ENCODE results near the gene TSEN34.
A peak's percentile ranks its signal among the peaks of the same experiment; 100 is the strongest.
"Not testable (repeated sequence)": the region's sequence is repeated elsewhere in the genome, so short reads cannot be mapped to it uniquely, and the experiment has no call there.

TSEN34 gene

DNA sequence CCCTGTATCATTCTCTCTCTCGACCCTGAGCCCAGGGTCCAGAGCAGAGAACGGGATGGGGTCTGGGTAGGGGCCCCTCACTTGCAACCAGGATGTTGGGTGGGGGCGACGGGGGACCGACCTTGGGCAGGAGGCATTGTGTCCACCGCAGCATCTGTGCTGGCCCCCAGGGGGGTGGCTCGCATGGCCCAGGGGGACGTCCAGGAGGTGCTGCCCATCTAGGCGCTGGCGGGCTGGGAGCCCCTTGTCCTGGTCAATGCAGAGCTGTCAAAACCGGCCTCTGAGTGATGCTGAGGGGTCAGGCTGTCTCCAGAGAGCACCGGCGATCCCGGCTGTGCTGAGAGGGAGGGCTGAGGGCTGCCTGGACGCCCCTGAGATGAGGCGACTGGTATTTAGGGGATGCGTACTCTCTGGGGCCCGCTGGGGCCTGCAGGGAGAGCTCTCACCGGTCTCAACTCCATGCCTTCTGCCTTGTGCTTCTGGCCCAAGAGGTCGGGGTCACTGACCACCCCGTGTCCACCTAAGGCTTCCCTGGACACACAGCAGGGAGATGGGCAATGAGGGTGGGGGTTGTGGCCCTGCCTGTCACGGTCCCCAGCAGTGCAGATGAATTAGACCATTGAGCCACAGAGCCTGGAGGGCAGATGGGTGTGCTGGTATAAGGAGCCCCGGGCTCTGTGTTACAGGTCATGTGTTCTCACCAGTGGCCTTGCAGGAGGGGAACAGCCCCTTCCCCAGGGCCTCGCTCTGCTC is 18.1 kb downstream of the TSEN34 start:
- no peak for DNase-seq (ENCODE audit: low read depth)

DNA sequence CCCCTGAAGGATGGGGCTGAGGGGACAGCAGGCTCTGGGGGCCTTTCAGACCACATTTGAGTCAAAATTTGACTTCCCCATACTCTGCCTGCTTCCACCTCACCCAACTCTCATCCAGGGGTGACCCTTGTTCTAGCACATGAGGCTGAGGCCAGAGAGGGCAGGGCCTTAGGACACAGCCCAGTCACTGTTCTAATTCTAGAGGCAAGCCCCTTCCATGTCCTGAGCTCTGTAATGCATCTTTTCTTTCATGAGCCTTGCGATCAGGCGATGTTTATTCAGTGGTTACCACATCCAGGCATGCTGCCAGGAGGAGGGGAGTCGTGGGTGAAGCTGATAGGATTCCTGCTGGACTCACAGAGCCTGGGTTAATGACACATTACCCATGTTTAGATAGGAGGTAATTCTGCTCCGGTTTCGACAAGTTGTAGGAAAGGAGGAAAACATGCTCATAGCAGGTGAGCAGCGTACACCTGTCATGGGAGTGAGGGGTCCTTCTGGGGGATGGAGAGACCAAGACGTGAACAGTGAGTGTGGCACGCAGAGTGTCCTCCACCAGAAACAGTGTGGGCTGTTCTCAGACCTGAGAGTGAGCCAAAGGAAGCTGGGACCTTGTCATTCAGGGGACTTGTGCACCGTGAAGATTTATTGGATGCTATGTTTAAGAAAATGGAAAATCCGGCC is 18.8 kb downstream of the TSEN34 start:
- DNase-seq (ENCODE audit: low read depth), result no peak

DNA sequence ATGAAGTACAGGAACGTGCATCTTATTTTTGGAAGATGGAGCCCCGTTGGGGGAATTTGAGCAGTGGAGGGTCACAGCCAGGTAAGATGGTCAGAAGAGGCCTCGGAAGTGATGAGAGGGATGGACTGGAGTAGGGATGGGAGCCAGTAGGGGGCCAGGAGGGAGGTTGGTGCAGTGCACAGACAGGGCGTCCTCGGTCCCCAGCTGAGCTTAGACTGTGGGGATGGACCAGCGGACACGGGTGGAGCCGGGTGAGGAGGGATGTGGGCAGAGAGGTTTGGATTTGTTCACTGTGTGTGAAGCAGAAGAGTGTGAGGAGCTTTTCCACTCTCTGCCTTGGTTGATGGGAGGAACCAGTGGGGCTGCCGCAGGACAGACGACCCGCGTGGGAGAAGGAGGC is 20.1 kb downstream of the TSEN34 start:
- DNase-seq (ENCODE audit: low read depth), result no peak

DNA sequence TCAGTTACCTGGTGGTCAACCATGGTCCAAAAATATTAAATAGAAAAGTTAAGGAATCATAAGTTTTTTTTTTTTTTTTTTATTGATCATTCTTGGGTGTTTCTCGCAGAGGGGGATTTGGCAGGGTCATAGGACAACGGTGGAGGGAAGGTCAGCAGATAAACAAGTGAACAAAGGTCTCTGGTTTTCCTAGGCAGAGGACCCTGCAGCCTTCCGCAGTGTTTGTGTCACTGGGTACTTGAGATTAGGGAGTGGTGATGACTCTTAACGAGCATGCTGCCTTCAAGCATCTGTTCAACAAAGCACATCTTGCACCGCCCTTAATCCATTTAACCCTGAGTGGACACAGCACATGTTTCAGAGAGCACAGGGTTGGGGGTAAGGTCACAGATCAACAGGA is 23.1 kb downstream of the TSEN34 start:
- not testable (repeated sequence) for DNase-seq (ENCODE audit: low read depth)

DNA sequence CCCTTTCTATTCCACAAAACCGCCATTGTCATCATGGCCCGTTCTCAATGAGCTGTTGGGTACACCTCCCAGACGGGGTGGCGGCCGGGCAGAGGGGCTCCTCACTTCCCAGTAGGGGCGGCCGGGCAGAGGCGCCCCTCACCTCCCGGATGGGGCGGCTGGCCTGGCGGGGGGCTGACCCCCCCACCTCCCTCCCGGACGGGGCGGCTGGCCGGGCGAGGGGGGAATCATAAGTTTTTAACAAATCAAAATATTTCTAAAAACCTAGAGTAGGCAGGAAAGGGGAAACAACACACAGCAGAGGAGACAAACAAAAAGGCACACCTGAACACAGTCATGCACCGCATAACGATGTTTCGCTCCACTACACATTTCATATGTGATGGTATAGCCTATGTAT is 23.6 kb downstream of the TSEN34 start:
- not testable (repeated sequence) for DNase-seq (ENCODE audit: low read depth)

DNA sequence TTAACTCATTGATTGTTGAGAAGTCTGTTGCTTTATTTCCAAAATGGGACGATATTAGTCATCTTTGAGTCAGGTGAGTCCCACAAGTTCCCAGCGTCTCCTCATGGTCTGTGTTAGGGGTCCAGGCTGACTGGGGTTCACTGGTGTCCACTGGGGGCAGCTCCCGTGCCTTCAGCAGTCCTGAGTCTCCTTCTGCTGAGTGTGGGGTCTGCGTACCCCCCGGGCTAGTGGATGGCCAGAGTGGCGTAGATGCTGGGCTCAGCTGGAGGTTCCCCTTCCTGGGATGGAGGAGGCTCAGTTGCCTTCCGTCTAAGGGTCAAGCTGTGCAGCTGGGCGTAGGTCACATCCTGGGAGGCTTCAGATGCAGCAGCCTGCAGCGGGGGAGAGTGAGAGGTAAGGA is 25.8 kb downstream of the TSEN34 start:
- no peak for DNase-seq (ENCODE audit: low read depth)

DNA sequence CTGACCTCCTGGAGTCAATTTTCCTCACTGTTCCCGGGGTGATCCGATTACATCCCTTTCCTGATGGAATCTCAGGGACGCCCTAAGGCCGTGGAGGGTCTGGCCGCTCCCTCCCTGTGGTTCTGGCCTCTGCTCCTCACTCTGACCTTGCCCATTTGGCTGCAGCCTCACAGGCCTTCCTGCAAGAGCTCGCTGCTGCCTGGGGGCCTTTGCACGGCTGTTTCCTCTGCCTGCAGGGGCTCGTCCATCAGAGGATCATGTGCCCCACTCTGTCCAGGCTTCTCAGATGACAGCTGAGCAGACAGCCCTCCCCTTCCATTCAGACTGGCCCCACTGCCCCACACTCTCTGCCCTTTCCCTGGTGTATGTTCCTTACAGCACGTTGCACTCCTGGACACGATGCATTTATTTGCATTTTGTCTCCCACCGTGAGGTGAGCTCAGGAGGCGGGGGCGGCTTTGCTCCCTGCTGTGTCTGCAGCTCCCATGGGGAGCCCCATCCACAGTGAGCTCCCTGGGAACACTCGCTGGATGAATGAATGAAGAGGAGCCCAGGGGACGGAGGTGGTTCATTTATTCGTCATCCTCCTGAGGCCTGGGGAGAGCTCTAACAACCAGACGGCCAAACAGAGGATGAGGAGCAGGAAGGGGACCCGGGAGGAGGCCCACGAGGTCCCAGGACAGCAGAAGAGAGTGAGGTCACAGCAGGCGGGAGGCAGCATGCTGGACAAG is 26.6 kb downstream of the TSEN34 start:
- not testable (repeated sequence) for DNase-seq (ENCODE audit: low read depth)

DNA sequence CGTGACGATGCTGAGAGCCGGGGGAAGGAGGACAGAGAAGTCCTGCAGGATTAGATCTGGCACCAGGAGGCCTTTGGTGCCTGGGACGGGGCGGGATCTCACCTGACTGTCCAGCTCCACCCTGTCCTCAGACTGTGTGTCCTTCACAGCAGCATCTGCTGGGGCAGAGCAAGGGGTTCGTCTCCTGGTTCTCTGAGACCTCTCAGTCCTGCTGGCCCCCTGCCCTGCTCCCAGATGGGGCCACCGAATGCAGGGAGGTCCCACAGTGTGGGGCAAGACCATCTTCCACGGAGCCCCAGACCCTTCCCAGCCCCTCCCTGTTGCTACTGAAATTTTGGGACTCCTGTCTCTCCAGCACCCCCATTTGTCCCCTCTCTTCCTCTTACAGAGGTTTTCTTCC is 27.2 kb downstream of the TSEN34 start:
- no peak for DNase-seq (ENCODE audit: low read depth)

DNA sequence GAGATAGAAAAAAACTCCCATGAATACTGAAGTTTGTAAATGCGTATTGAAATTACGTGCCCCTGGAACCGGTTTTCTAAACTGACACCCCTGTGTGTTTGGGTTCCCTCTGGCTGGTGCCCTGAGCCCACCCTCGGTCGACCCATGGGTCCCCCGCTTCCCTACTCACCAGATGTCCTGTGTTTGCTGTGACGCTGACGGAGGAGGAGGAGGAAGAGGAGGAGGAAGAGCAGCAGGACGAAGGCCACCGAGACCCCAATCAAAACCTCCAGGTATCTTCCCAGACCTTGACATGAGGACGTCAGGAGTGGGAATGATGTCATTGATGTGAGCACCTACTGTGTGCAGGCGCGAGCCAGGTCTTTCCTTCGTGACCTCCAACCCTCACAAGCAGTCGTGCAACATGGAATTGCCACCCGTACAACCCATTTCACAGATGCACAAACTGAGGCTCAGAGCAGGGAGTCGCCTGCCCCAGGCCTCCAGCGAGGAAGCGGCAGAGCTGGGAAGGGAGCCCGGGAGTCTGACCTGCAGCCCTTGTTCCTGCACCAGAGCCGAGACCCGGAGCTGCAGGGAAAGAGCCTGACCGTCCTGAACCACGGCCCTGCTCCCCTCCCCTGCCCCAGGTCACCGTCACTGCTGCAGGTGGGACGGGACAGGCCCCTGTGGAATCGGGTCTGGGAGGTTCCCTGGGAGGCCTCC is 28.0 kb downstream of the TSEN34 start:
- no peak for DNase-seq (ENCODE audit: low read depth)

DNA sequence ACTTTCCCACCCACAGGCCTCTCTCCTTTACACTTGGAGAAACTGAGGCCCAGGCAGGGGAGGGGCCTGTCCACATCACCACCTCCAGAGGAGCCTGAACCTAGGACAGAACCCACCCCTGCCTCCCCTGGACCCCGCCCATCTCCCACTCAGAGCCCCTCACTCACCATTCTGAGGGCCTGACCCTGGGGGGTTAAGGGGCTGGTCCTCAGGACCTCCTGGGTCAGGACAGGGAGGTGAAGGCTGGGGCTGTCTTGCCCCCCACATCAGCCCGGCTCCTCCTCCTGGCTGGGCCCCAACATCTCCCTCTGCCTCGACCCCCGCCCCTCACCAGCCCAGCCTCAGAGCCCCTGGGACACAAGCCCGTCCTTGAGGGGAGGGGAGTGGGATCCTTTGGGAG is 28.6 kb downstream of the TSEN34 start:
- DNase-seq (ENCODE audit: low read depth), result not testable (repeated sequence)

DNA sequence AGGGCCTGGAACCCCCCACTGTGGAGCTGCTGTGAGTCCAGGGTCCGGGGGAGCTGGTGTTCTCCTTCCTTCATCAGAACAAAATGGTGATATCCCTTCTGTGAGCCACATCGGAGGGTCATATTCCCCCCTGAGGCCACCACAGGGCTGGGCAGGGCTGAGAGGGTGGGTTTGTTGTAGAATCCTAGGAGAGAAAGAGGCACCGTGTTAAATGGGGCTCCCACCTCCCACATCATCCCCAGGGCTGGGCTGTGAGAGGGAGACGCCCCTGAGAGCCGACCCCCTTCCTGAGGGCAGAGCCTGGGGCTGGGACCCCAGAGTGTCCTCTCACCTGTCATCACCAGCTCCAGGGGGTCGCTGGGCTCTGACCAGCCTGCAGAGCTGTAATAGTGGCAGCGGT is 30.8 kb downstream of the TSEN34 start:
- DNase-seq (ENCODE audit: low read depth), result not testable (repeated sequence)

DNA sequence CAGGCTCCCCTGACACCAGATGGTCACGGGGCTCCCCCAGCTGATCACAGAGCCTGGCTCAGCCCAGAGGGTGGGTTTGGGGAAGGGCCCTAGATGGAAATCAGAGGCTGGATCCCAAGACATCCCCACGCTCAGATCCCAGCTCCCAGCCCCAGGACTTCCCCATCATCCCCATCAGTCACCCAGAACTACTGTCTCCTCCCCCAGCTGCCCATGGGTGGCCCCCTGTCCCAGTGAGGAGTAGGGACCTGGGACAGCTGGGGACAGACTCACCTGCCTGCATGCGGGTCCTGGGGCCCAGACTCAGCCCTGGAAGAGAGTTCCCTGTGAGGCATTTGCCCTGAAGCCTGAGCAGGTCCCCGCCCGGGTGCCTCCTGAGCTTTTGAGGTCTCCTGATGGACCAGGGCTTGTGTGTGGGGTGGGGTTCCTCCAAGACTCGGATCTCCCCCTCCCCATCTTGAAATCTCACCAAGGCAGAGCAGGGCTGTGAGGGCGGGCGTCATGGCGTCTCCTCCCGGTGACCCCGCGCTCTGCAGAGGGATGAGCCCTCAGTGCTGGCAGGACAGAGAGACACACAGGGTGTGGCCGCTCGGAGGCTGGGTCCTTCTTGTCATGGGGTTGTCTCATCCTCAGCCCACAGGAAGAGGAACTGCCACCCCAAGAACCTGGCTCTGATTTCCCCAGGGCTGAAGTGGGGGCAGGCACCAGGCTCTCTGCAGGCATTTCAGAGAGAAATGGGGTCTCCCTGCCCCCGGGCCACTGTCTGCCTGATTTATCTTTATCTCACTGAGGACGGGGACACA is 31.6 kb downstream of the TSEN34 start, which contains the start of gene LILRB3:
LILRB3 (minus strand) TSS at position 534 of the 803 bp plus-strand sequence; CDS start at position 503, 31 bp downstream.
- DNase-seq (ENCODE audit: low read depth), result not testable (repeated sequence)

DNA sequence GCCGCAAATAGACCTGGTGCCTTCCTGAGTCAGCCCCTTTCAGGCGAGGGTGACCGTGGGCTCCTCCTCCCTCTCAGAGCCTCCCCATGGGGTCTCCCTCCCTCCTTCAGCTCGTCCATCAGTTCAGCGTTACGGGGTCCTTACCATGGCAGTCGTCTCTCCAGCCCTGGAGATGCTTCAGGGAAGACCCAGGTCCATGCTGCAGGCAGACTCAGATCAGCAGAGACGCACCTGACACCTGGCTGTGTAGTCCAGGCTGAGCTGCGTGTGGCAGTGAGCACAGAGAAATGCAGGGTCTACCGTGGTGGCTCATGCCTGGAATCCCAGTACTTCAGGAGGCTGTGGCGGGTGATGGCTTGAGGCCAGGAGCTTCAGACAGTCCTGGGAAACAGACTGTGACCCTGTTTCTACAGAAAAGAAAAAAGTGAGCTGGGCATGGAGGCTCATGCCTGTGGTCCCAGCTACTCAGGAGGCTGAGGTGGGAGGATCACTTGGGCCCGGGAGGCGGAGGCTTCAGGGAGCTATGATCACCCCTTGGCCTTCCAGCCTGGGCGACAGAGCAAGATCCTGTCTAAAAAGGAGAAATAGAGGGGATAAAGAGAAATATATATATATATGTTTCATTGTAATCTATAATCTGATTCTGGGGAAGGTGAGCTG is 32.3 kb downstream of the TSEN34 start:
- DNase-seq (ENCODE audit: low read depth), result not testable (repeated sequence)

DNA sequence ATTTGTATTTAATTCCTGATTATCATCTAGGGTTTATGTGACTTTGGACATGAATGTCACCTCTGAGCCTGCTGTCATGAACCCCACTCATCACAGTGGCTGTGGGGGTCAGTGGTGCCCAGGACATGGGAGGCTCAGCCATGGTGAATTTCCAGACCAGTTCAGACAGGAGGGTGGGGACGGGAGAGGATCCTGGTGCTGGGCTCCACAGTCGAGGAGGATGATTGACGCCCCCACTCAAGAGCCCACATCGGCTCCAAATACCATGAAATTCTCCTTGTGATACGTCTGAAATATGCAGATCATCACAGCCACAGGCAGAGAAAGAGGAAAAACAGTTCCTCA is 32.8 kb downstream of the TSEN34 start:
- DNase-seq (ENCODE audit: low read depth), result not testable (repeated sequence)

DNA sequence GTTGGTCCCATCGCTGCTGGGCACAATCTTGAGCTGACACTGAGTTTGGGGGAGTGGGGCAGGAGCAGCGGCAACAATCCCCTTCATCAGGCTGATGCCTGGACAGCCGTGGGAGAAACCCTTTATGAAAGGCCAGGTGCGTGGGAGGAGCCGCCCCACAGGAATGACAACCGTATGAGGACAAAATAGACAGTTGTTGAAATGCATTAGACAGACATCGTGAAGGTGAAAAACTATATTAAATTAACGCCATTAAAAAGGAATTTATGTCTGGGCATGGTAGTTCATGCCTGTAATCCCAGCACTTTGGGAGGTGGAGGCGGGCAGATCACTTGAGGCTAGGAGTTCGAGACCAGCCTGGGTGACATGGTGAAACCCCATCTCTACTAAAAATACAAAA is 33.5 kb downstream of the TSEN34 start:
- not testable (repeated sequence) for DNase-seq (ENCODE audit: low read depth)

DNA sequence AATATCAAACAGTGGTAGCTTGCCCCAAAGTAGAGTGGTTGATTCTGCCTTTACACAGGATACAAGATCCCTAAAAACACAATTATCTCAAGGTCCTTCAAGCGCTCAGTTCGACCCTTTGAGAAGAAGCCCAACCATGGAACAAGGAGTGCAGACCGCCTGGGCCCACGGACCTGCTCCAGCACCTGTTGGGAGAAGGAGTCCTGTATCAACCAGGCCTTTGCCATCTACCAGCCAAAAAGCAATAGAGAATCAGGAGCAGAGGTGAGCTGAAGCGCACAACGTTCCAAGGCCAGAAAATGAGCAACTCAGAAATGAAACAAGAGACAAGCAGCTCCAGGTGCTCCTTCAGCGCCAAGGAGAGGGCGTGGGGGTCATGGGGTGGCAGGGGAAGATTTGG is 38.0 kb downstream of the TSEN34 start:
- no peak for DNase-seq (ENCODE audit: low read depth)

DNA sequence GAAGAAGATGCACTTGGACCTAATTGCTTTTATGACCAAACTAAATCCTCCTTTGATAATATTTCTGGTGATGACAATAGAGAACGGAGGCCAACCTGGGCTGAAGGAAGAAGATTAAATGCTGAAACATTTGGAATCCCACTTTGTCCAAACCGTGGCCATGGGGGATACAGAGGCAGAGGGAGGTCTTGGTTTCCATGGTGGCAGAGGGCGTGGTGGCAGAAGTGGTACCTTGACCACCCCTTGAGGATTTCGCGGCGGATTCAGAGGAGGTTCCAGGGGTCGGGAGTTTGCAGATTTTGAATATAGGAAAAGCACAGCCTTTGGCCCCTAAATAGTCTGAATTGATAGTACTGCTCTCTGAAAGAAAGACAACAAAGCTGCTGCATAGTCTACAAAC is 38.9 kb downstream of the TSEN34 start:
- DNase-seq (ENCODE audit: low read depth), result no peak

DNA sequence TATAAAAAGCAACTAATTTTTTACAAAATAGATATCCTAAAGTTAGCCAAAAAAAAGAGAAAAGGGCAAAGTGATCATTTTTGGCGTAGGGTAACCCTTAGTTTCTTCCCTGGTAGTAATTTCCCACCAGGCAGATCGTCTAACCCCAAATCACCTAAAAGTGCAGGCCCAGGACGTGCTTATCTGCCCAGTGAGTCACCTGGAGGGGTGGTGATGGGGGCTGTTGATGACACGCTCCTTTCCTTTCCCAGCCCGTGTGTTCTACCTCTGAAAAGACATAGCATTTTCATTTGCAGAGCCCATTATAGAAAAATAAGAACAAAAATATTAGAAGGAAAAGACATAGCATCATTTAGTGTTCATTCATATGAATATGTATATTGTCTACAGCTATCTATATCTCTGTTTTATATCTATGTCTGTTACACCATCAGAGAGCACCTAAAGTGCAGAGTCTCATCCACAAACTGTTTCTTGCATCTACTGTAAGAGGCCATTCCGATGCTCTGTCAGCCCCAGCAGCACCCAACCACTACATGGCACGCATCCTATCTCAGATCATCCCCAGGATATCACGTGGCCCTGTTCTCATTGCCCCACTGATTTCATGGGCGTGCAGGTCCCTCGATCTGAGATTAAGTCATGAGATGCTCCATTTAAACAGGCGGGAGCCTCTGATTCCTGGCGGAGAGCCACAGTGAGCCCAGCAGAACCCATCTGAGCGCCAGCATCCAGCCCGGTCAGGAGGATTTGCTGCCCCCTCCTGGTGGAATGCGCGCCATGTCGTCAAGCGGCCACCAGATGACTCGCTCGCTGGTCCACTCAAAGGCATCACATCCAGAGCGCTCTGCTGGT is 40.2 kb downstream of the TSEN34 start:
- peak; percentile 69 for DNase-seq (ENCODE audit: low read depth)

DNA sequence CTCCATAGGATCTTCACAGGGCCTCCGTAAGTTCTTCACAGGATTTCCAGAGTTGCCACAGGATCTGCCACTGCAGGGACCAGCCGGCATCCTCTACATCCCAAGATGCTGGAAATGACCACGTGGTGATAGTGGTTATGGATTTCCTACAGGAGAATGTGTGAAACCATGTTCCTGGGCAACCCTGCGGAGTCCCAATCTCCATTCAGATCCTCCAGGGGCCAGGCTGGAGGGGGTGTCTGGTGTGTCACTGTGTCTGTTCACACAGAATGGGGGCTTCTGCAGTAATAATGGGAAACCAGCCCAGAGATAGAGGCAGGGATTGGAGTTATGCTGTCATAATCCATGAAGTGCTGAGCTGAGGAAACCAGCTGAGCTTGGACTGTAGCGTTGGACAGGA is 42.8 kb downstream of the TSEN34 start:
- no peak for DNase-seq (ENCODE audit: low read depth)
